H1 (cell line): ENCODE data around the gene TNS3. TPM values are rescaled to one million over a fixed set of nuclear protein-coding genes. Genes with fewer than 3 reads are reported as not detected.

Source experiments
- CTCF ChIA-PET: fragments of 300-600 bp; sonication (Branson Sonifier 250); formaldehyde crosslinking; loops from one replicate; lab custom pipeline; 2021; ENCODE audit not compliant: partially characterized antibody; lab: Charles Lee
- POLR2A ChIA-PET: fragments of 300-600 bp; sonication (Branson Sonifier 250); formaldehyde crosslinking; loops from one replicate; lab custom pipeline; 2021; ENCODE audit warnings: inconsistent platforms; ENCODE audit not compliant: partially characterized antibody; lab: Charles Lee
- DNase-seq, 2 experiments: peaks; one replicate each; pipeline versions ENCODE4 v3.0.0 to v3.0.0-alpha.2; 2010 to 2022; ENCODE audit warnings: low spot score in 2 of 2, low read depth in 1 of 2, mixed read lengths in 1 of 2
- FAIRE-seq: peaks from 2 replicates; lab custom pipeline; 2011; peaks lifted over from hg19 to GRCh38; lab: Jason Lieb, UNC
- H2AFZ ChIP-seq: 2 replicates; pipeline ENCODE4 v1.8.1; 2012; ENCODE audit warnings: low read length, inconsistent platforms
- H2AK5ac ChIP-seq: 2 replicates; pipeline ENCODE4 v1.6.1; 2013; ENCODE audit warnings: low read depth, low read length
- H2BK120ac ChIP-seq: replicated peaks from 2 replicates; pipeline ENCODE3; 2013; ENCODE audit warnings: low read depth, low read length, inconsistent platforms
- H2BK12ac ChIP-seq: 2 replicates; pipeline ENCODE4 v1.6.1; 2013; ENCODE audit warnings: low read depth, low read length
- H2BK15ac ChIP-seq: 2 replicates; pipeline ENCODE4 v1.6.1; 2013; ENCODE audit warnings: low read length
- H2BK20ac ChIP-seq: 2 replicates; pipeline ENCODE4 v1.6.1; 2013; ENCODE audit warnings: low read length
- H2BK5ac ChIP-seq: 2 replicates; pipeline ENCODE4 v1.6.1; 2013; ENCODE audit warnings: low read depth, low read length
- H3K14ac ChIP-seq: 2 replicates; pipeline ENCODE4 v1.6.1; 2013; ENCODE audit warnings: inconsistent platforms; ENCODE audit not compliant: insufficient read length
- H3K18ac ChIP-seq: 2 replicates; pipeline ENCODE4 v1.6.1; 2013; ENCODE audit warnings: low read length; ENCODE audit errors: extremely low read depth
- H3K23ac ChIP-seq: 2 replicates; pipeline ENCODE4 v1.6.1; 2013; ENCODE audit warnings: inconsistent platforms; ENCODE audit not compliant: insufficient read length
- H3K23me2 ChIP-seq: 2 replicates; pipeline ENCODE4 v1.6.1; 2013; ENCODE audit warnings: low read depth, low read length
- H3K27ac ChIP-seq: 2 replicates; pipeline ENCODE4 v1.6.1; 2011; ENCODE audit warnings: low read depth, low read length, inconsistent platforms
- H3K27me3 ChIP-seq, 4 experiments: replicated peaks in 1 of 4; 1 replicate in 1 of 4; 2 replicates in 3 of 4; pipeline versions ENCODE4 v1.6.1 to v1.8.1; 2011 to 2013; ENCODE audit warnings: low read length in 3 of 4, mild to moderate bottlenecking in 3 of 4, inconsistent platforms in 2 of 4, mixed read lengths in 2 of 4, moderate library complexity in 1 of 4; ENCODE audit not compliant: control insufficient read depth in 3 of 4, insufficient read depth in 3 of 4; ENCODE audit errors: extremely low read depth in 1 of 4
- H3K36me3 ChIP-seq, 4 experiments: 2 replicates each; pipeline versions ENCODE4 v1.6.1 to v1.8.1; 2011 to 2013; ENCODE audit warnings: mild to moderate bottlenecking in 4 of 4, low read length in 3 of 4, moderate library complexity in 2 of 4, control low read depth in 1 of 4, inconsistent platforms in 1 of 4; ENCODE audit not compliant: insufficient read depth in 4 of 4, control insufficient read depth in 2 of 4
- H3K4ac ChIP-seq: replicated peaks from 2 replicates; pipeline ENCODE3; 2013; ENCODE audit warnings: low read length, low read depth, mixed read lengths, inconsistent platforms; ENCODE audit not compliant: insufficient read length
- H3K4me1 ChIP-seq, 4 experiments: replicated peaks in 1 of 4; 1 replicate in 1 of 4; 2 replicates in 3 of 4; pipeline versions ENCODE4 v1.6.1 to v1.8.1; 2011 to 2013; ENCODE audit warnings: low read length in 3 of 4, inconsistent platforms in 2 of 4, mixed read lengths in 1 of 4; ENCODE audit not compliant: insufficient read depth in 4 of 4, control insufficient read depth in 3 of 4
- H3K4me2 ChIP-seq, 2 experiments: 2 replicates each; pipeline versions ENCODE4 v1.6.1 to v1.8.1; 2011 to 2013; ENCODE audit warnings: low read depth in 2 of 2, low read length in 2 of 2, control low read depth in 1 of 2, inconsistent platforms in 1 of 2, mild to moderate bottlenecking in 1 of 2; ENCODE audit not compliant: insufficient read depth in 1 of 2
- H3K4me3 ChIP-seq, 4 experiments: fragments of 200-600, 300-600 bp in 1 of 4; sonication (generic), shearing (Covaris generic), sonication (Bioruptor Twin) in 1 of 4; 2 replicates each; pipeline versions ENCODE4 v1.5.1 to v1.8.1; 2011 to 2016; ENCODE audit warnings: low read length in 4 of 4, low read depth in 3 of 4, control low read depth in 2 of 4, inconsistent platforms in 2 of 4, mild to moderate bottlenecking in 2 of 4, mixed read lengths in 1 of 4, moderate library complexity in 1 of 4; ENCODE audit not compliant: insufficient read depth in 2 of 4; ENCODE audit errors: extremely low read depth in 1 of 4
- H3K56ac ChIP-seq: replicated peaks from 2 replicates; pipeline ENCODE3; 2013; ENCODE audit warnings: low read depth, mild to moderate bottlenecking, mixed read lengths, low read length, inconsistent platforms; ENCODE audit not compliant: insufficient read length
- H3K79me1 ChIP-seq: 2 replicates; pipeline ENCODE4 v1.6.1; 2013; ENCODE audit warnings: low read depth, low read length, control low read depth
- H3K79me2 ChIP-seq, 2 experiments: 2 replicates each; pipeline versions ENCODE4 v1.6.1 to v1.8.1; 2012 to 2013; ENCODE audit warnings: low read length in 2 of 2, mild to moderate bottlenecking in 2 of 2, inconsistent platforms in 1 of 2; ENCODE audit not compliant: insufficient read depth in 2 of 2, control insufficient read depth in 1 of 2
- H3K9ac ChIP-seq, 4 experiments: replicated peaks in 1 of 4; 1 replicate in 1 of 4; 2 replicates in 3 of 4; pipeline versions ENCODE4 v1.6.1 to v1.8.1; 2011 to 2013; ENCODE audit warnings: low read depth in 3 of 4, low read length in 3 of 4, control low read depth in 2 of 4, mild to moderate bottlenecking in 2 of 4, moderate library complexity in 2 of 4, inconsistent platforms in 1 of 4; ENCODE audit errors: extremely low read depth in 1 of 4
- H3K9me3 ChIP-seq, 2 experiments: 2 replicates each; pipeline versions ENCODE4 v1.6.1 to v1.8.1; 2012 to 2013; ENCODE audit warnings: mild to moderate bottlenecking in 2 of 2, moderate library complexity in 2 of 2, control low read depth in 1 of 2, inconsistent platforms in 1 of 2, low read depth in 1 of 2, low read length in 1 of 2, mixed read lengths in 1 of 2; ENCODE audit not compliant: insufficient read depth in 2 of 2
- H4K20me1 ChIP-seq, 2 experiments: replicated peaks in 1 of 2; 2 replicates each; pipeline versions ENCODE3 to v1.8.1; 2011 to 2013; ENCODE audit warnings: inconsistent platforms in 2 of 2, low read length in 2 of 2, mild to moderate bottlenecking in 1 of 2; ENCODE audit not compliant: insufficient read depth in 2 of 2, control insufficient read depth in 1 of 2
- H4K5ac ChIP-seq: 2 replicates; pipeline ENCODE4 v1.6.1; 2013; ENCODE audit warnings: low read length, low read depth, mixed read lengths, inconsistent platforms; ENCODE audit not compliant: insufficient read length
- H4K8ac ChIP-seq: 2 replicates; pipeline ENCODE4 v1.8.0; 2013; ENCODE audit warnings: mild to moderate bottlenecking, moderate library complexity, low read length, inconsistent platforms; ENCODE audit not compliant: insufficient read depth; ENCODE audit errors: extremely low read depth
- H4K91ac ChIP-seq: replicated peaks from 2 replicates; pipeline ENCODE3; 2013; ENCODE audit warnings: low read length, mixed read lengths, inconsistent platforms; ENCODE audit not compliant: insufficient read length
- CEBPB ChIP-seq: IDR thresholded peaks from 2 replicates; pipeline ENCODE4 v1.6.1; 2012; ENCODE audit warnings: low read depth, low read length
- FOSL1 ChIP-seq: IDR thresholded peaks from 2 replicates; pipeline ENCODE4 v1.6.1; 2011; ENCODE audit warnings: mild to moderate bottlenecking, low read depth, low read length, moderate library complexity; ENCODE audit not compliant: insufficient read depth
- JUND ChIP-seq: IDR thresholded peaks from 2 replicates; pipeline ENCODE4 v1.6.1; 2011; ENCODE audit warnings: mild to moderate bottlenecking, improper control_type of control experiment, low read length
- KDM1A ChIP-seq: fragments of 200-600, 300-600 bp; sonication (generic); IDR thresholded peaks from 2 replicates; pipeline ENCODE4 v1.7.1; 2016; ENCODE audit warnings: mild to moderate bottlenecking, low read length, borderline replicate concordance
- KDM5A ChIP-seq: fragments of 200-600 bp; IDR thresholded peaks from 2 replicates; pipeline ENCODE4 v1.7.1; 2012; ENCODE audit warnings: mild to moderate bottlenecking, low read length, inconsistent platforms, mixed read lengths
- RNF2 ChIP-seq: fragments of 200-900, 300-1000 bp; sonication (generic); IDR thresholded peaks from 2 replicates; pipeline ENCODE4 v1.7.1; 2016; ENCODE audit warnings: borderline replicate concordance, low read depth, mild to moderate bottlenecking, antibody characterized with exemption, low read length; ENCODE audit not compliant: poor library complexity, severe bottlenecking; ENCODE audit errors: missing control alignments
- SP4 ChIP-seq: IDR thresholded peaks from 2 replicates; pipeline ENCODE4 v1.6.1; 2012; ENCODE audit warnings: low read length, inconsistent platforms
- WGBS, 2 experiments: shearing (Covaris generic) in 1 of 2; methylation state at CpG; one replicate each; pipeline versions ENCODE4 v1.1.6 to v1.1.7; 2013 to 2015; ENCODE audit warnings: low lambda C conversion rate in 2 of 2, mixed read lengths in 2 of 2, inconsistent platforms in 1 of 2, low coverage in 1 of 2, missing lambda C conversion rate in 1 of 2; ENCODE audit not compliant: insufficient replicate concordance in 2 of 2, insufficient coverage in 1 of 2, insufficient read length in 1 of 2; ENCODE audit errors: extremely low coverage in 1 of 2, missing lambda C conversion rate in 1 of 2; 5-methylcytosine and 5-hydroxymethylcytosine counted together
- polyA plus RNA-seq, 7 experiments: library from polyadenylated mRNA; depleted of rRNA in 3 of 7; stranded (reverse) in 5 of 7; unstranded in 2 of 7; fragments of >200 nt in 5 of 7; fragments of 200-250 nt in 2 of 7; gene quantifications; 1 replicate in 5 of 7; 2 replicates in 1 of 7; 4 replicates in 1 of 7; pipeline versions ENCODE4 v1.2.1 to v1.2.3, GENCODE V29; 2011 to 2013; ENCODE audit warnings: missing spikeins in 2 of 7, mixed read lengths in 2 of 7
- total RNA-seq: library from RNA; stranded (reverse); fragmentation: NEBNext Ultra II Directional; extraction: Animal tissue kit (Norgen Biotek cat#: 25700); gene quantifications from 2 replicates; pipeline ENCODE4 v1.2.1, GENCODE V29; 2021

TNS3 gene
- total and polyA plus RNA-seq, 2 of the 8 experiments (the other 6 are each of a cell fraction or from before 2014, with no cell fraction given) = 11.9 to 24.2 TPM

GRCh38 chr7:47361746-47362215 is 220.1 kb downstream of the TNS3 start:
- H3K36me3 ChIP-seq = 0 out of 8 replicates have a peak, but pooled peaks cover 0 to 3% (median 0%) of the 10 kb centered on the region in 4 experiments
- H2BK120ac ChIP-seq = no peak overlapping the region
- peaks cover 0 to 2% (median under 1%) of the 10 kb centered on the region in 4 experiments; a peak in 2 of 7 replicates for H3K4me1 ChIP-seq
- no peak overlapping the region for H3K14ac ChIP-seq
- no peak for FAIRE-seq
- H3K56ac ChIP-seq = no peak overlapping the region
- no peak overlapping the region for H3K23ac ChIP-seq
- H2BK12ac ChIP-seq = no peak overlapping the region
- peaks cover 0 to 7% of the 10 kb centered on the region in 2 experiments for H4K20me1 ChIP-seq
- H3K4me3 ChIP-seq = no peak overlapping the region
- no peak overlapping the region for H2AK5ac ChIP-seq
- no peak overlapping the region for H3K27ac ChIP-seq
- H3K4ac ChIP-seq = no peak overlapping the region
- peaks cover 0 to 5% of the 10 kb centered on the region in 2 experiments; a peak in 1 of 4 replicates for H3K9me3 ChIP-seq
- 95% methylated on average over 4 of the region's 4 CpGs; no CpG with 5 or more reads in 1 of the 2 experiments for WGBS, 2 experiments
- no peak overlapping the region for H4K5ac ChIP-seq
- no peak for TF ChIP-seq KDM5A
- TF ChIP-seq FOSL1 = no peak
- no peak for TF ChIP-seq JUND
- no peak for TF ChIP-seq SP4
- TF ChIP-seq CEBPB = no peak
- TF ChIP-seq RNF2 = no peak
- no peak for TF ChIP-seq KDM1A
- no peak overlapping the region for H4K91ac ChIP-seq
- ChIA-PET CTCF (no interaction called here), POLR2A (no interaction called here)
- no peak overlapping the region for H2BK20ac ChIP-seq
- 0 out of 2 replicates have a peak, but pooled peaks cover 5% of the 10 kb centered on the region for H3K79me1 ChIP-seq
- no peaks in the 10 kb centered on the region for H3K27me3 ChIP-seq
- peaks cover 4 to 7% of the 10 kb centered on the region in 2 experiments for H3K79me2 ChIP-seq
- H3K18ac ChIP-seq = no peak overlapping the region
- no peak overlapping the region for H2BK5ac ChIP-seq
- no peak for DNase-seq
- no peak overlapping the region for H2AFZ ChIP-seq
- H3K4me2 ChIP-seq = no peak overlapping the region
- H4K8ac ChIP-seq = no peak overlapping the region
- H3K23me2 ChIP-seq = peaks cover 7% of the 10 kb centered on the region; the same call in 1 of the 2 replicates
- no peak overlapping the region for H2BK15ac ChIP-seq
- no peak overlapping the region for H3K9ac ChIP-seq
